Upper lobe of left lung (tissue), 6 donors: ENCODE data around the gene MFSD12. TPM values are rescaled to one million over a fixed set of nuclear protein-coding genes. Genes with fewer than 3 reads are reported as not detected.

Experiments
- ATAC-seq, 2 donors: fragments of 200-7000 bp; cut with Tn5 transposase; one replicate each; pipeline ENCODE4 v1.9.1; 2022; ENCODE audit warnings: mild to moderate bottlenecking in 2 of 2, moderate library complexity in 2 of 2; ENCODE audit not compliant: low FRiP score in 2 of 2
- DNase-seq, 2 donors: peaks; one replicate each; pipeline ENCODE4 v3.0.0-alpha.2; 2019 to 2020
- H3K27ac ChIP-seq, 4 donors: fragments of 200-600 bp; sonication (generic); one replicate each; pipeline ENCODE4 v1.5.1; 2016 to 2019
- H3K27me3 ChIP-seq, 4 donors: fragments of 200-600 bp; sonication (generic); one replicate each; pipeline ENCODE4 v1.5.1; 2017 to 2019
- H3K36me3 ChIP-seq, 4 donors: fragments of 200-600 bp; sonication (generic); one replicate each; pipeline ENCODE4 v1.5.1; 2016 to 2019
- H3K4me1 ChIP-seq, 4 donors: fragments of 200-600 bp; sonication (generic); one replicate each; pipeline ENCODE4 v1.5.1; 2018 to 2019
- H3K4me3 ChIP-seq, 4 donors: fragments of 200-600 bp; sonication (generic); one replicate each; pipeline ENCODE4 v1.5.1; 2017 to 2019; ENCODE audit warnings: mild to moderate bottlenecking in 2 of 4, moderate library complexity in 1 of 4
- H3K9me3 ChIP-seq, 4 donors: fragments of 200-600 bp; sonication (generic); one replicate each; pipeline ENCODE4 v1.5.1; 2018 to 2019
- EP300 ChIP-seq, 4 donors: sonication (generic); formaldehyde crosslinking; IDR thresholded peaks; one replicate each; pipeline ENCODE4 v1.5.1; 2017; ENCODE audit warnings: antibody characterized with exemption in 4 of 4, control low read depth in 2 of 4
- POLR2A ChIP-seq, 4 donors: fragments of 450-650 bp; IDR thresholded peaks; one replicate each; pipeline ENCODE4 v1.5.1; 2016 to 2017; ENCODE audit warnings: antibody characterized with exemption in 4 of 4, mild to moderate bottlenecking in 2 of 4
- POLR2AphosphoS5 ChIP-seq, 2 donors: sonication (generic); formaldehyde crosslinking; IDR thresholded peaks; one replicate each; pipeline ENCODE4 v1.5.1; 2017; ENCODE audit warnings: antibody characterized with exemption in 2 of 2
- WGBS, 2 donors: methylation state at CpG; one replicate each; pipeline ENCODE4 v1.1.5; 2017 to 2018; 5-methylcytosine and 5-hydroxymethylcytosine counted together
- total RNA-seq, 6 donors: library from RNA; depleted of rRNA in 4 of 6; stranded (reverse); fragments of >200 nt in 4 of 6; gene quantifications; one replicate each; pipeline versions ENCODE4 v1.1.0 to v1.2.1, GENCODE V29; 2016 to 2021
- TF ChIP-seq, protein P1 (sequence below), 6 experiments: fragments of 450-650 bp in 4 of 6; fragments of 200-600 bp in 2 of 6; sonication (generic) in 2 of 6; IDR thresholded peaks; one replicate each; pipeline ENCODE4 v1.5.1; 2016 to 2019; ENCODE audit warnings: antibody characterized with exemption in 6 of 6
- donor health status: DM: no; HTN: no; CAD: no; lungs with moderate emphysema.
- donor health status: DM: no; HTN: yes; CAD: no; lungs with severe emphysema.

MFSD12 gene
- total RNA-seq, 6 donors from 2014 or later = 44.2 to 178 (median 96.0) TPM

DNA sequence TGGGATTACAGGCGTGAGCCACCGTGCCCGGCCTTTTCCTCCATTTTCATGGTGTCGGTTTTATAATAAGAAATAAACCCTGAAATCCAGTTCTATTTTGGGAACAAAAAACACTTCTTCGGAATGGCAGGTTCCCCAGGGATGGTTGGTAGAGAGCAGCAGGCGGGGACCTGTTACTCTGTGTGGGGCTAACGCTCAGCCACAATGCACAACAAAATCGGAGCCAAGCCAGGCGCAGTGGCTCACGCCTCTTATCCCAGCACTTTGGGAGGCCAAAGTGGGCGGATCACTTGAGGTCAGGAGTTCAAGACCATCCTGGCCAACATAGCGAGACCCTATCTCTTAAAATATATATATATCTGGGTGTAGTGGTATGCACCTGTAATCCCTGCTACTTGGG lies 43.6 kb upstream of the MFSD12 start:
- Histone ChIP-seq H3K36me3 (peaks cover 0 to 5% (median 0%) of the 10 kb centered on the region in 4 donors), H3K4me1 (peaks cover 12 to 25% (median 21%) of the 10 kb centered on the region in 4 donors), H3K9me3 (no peaks in the 10 kb centered on the region), H3K27ac (no peak overlapping the region), H3K27me3 (no peaks in the 10 kb centered on the region), H3K4me3 (no peak overlapping the region)
- 93 to 96% methylated on average over 10 to 12 of the region's 12 CpGs for WGBS, 2 donors
- ATAC-seq (no peak), DNase-seq (no peak)
- TF ChIP-seq EP300 (IDR thresholded peaks at IDR 0.05) = no peak
- TF ChIP-seq POLR2A (IDR thresholded peaks at IDR 0.05) = no peak
- TF ChIP-seq POLR2AphosphoS5 (IDR thresholded peaks at IDR 0.05) = no peak
- TF ChIP-seq, protein P1, sequence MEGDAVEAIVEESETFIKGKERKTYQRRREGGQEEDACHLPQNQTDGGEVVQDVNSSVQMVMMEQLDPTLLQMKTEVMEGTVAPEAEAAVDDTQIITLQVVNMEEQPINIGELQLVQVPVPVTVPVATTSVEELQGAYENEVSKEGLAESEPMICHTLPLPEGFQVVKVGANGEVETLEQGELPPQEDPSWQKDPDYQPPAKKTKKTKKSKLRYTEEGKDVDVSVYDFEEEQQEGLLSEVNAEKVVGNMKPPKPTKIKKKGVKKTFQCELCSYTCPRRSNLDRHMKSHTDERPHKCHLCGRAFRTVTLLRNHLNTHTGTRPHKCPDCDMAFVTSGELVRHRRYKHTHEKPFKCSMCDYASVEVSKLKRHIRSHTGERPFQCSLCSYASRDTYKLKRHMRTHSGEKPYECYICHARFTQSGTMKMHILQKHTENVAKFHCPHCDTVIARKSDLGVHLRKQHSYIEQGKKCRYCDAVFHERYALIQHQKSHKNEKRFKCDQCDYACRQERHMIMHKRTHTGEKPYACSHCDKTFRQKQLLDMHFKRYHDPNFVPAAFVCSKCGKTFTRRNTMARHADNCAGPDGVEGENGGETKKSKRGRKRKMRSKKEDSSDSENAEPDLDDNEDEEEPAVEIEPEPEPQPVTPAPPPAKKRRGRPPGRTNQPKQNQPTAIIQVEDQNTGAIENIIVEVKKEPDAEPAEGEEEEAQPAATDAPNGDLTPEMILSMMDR (IDR thresholded peaks at IDR 0.05) = no peak

DNA sequence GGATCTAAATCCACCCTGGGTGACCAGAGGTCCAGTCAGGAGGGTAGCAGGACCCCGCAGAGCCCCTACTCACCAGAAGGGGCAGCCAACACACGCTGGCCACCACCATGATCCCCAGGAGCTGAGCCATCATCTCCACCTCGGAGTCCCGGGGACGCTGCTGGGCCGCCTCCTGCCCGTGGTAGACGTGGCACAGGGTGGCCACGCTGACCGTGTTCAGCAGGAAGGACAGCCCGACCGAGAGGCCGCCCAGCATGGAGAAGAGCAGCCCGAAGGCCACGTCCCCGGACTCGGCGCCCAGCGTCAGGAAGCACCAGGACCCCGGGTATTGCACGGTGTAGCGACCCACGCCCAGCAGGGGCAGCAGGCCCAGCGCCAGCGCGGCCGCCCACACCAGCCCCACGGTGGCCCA lies 42.4 kb upstream of the MFSD12 start:
- H3K4me1 ChIP-seq = peaks cover 5 to 18% (median 14%) of the 10 kb centered on the region in 4 donors
- no peak for ATAC-seq
- H3K9me3 ChIP-seq = no peaks in the 10 kb centered on the region
- H3K27ac ChIP-seq = no peak overlapping the region
- TF ChIP-seq, protein P1 (IDR thresholded peaks at IDR 0.05) = no peak
- TF ChIP-seq POLR2AphosphoS5 (IDR thresholded peaks at IDR 0.05) (no peak), EP300 (IDR thresholded peaks at IDR 0.05) (no peak), POLR2A (IDR thresholded peaks at IDR 0.05) (no peak)
- peak in 1 of 2 donors; percentile 70 for DNase-seq
- H3K36me3 ChIP-seq = peaks cover 0 to 10% (median 0%) of the 10 kb centered on the region in 4 donors
- 40 to 85% methylated on average over 1 to 24 of the region's 28 CpGs for WGBS, 2 donors
- no peak overlapping the region for H3K4me3 ChIP-seq
- no peaks in the 10 kb centered on the region for H3K27me3 ChIP-seq

DNA sequence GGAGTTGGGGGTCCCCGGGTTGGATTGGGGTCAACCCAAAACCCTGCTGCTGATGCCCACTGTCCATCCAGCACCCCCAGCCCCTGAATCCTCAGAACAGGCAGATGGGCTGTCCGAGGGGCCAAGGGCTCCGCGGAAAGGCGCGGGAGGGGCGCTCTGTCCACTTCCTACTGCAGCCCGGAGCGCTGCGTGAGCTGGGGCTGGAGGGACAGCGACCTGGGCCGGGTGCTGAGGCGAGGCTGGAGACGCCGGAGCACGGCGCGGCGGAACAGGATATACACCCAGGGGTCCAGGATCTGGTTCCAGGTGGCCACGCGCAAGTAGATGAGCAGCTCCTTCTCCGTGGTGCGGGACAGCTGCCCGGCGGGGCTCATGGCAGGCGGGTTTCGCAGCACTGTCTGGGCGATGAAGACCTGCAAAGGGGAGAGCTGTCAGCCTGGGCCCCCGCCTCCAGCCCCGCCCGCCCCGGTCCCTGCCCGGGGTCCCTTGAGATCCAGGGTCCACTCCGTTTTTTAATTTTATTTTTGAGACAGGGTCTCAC lies 38.2 kb upstream of the MFSD12 start:
- H3K36me3 ChIP-seq = peaks cover 0 to 10% (median 0%) of the 10 kb centered on the region in 4 donors
- no peaks in the 10 kb centered on the region for H3K27me3 ChIP-seq
- H3K4me1 ChIP-seq = no peaks in the 10 kb centered on the region
- ATAC-seq = peak in 1 of 2 donors; percentile 38
- no peak for TF ChIP-seq POLR2A (IDR thresholded peaks at IDR 0.05)
- TF ChIP-seq, protein P1 (IDR thresholded peaks at IDR 0.05) = no peak
- TF ChIP-seq EP300 (IDR thresholded peaks at IDR 0.05) = no peak
- TF ChIP-seq POLR2AphosphoS5 (IDR thresholded peaks at IDR 0.05) = no peak
- H3K9me3 ChIP-seq = no peaks in the 10 kb centered on the region
- no peak overlapping the region for H3K27ac ChIP-seq
- no peak overlapping the region for H3K4me3 ChIP-seq
- WGBS, 2 donors = 79 to 92% methylated on average over 15 to 25 of the region's 34 CpGs
- DNase-seq = peak in 1 of 2 donors; percentile 78

DNA sequence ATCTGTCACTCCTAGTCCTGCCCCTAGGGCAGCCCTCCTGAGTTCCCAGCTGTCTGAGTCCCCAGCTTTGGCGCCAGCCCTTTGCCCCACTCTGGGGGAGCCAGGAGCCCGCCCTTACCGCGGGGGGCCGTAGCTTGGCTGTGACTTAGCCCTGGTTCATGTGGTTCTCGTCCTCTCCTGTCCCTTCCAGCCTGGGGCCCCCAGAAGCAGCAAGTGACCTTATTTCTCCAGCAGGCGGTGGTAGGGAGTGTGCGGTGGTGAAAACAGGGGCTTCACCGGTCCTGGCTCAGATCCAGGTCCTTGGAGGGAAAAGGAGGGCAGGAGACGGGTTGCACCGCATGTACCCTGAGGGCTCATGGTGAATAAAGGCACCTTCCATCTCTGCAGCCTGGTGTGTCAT lies 35.8 kb upstream of the MFSD12 start:
- H3K36me3 ChIP-seq = peaks cover 0 to 13% (median 0%) of the 10 kb centered on the region in 4 donors
- H3K27ac ChIP-seq = no peak overlapping the region
- TF ChIP-seq POLR2A (IDR thresholded peaks at IDR 0.05) (no peak), EP300 (IDR thresholded peaks at IDR 0.05) (no peak), POLR2AphosphoS5 (IDR thresholded peaks at IDR 0.05) (no peak)
- TF ChIP-seq, protein P1 (IDR thresholded peaks at IDR 0.05) = no peak
- DNase-seq (peak in 1 of 2 donors; percentile 47), ATAC-seq (peak in 1 of 2 donors; percentile 8)
- 52 to 58% methylated on average over 11 of the region's 11 CpGs for WGBS, 2 donors
- H3K27me3 ChIP-seq = no peaks in the 10 kb centered on the region
- no peaks in the 10 kb centered on the region for H3K4me1 ChIP-seq
- H3K4me3 ChIP-seq = no peak overlapping the region
- H3K9me3 ChIP-seq = no peaks in the 10 kb centered on the region
